Kidney (tissue), 14 donors: ENCODE measurements around the gene OR4D1. TPM values are rescaled to one million over a fixed set of nuclear protein-coding genes. Genes with fewer than 3 reads are reported as not detected.
A peak's percentile ranks its signal among the peaks of the same experiment; 100 is the strongest.

Experiments used
- DNase-seq, 5 donors: peaks; one replicate each; pipeline ENCODE4 v3.0.0-alpha.2; 2013 to 2020
- FAIRE-seq: peaks from 2 replicates; lab custom pipeline; 2012; peaks lifted over from hg19 to GRCh38; lab: Jason Lieb, UNC
- H3K27ac ChIP-seq, 2 donors: one replicate each; pipeline ENCODE4 v1.7.0; 2013; ENCODE audit warnings: low read depth in 2 of 2, low read length in 2 of 2, inconsistent platforms in 1 of 2
- H3K27me3 ChIP-seq: one replicate; pipeline ENCODE4 v1.7.1; 2013; ENCODE audit warnings: low read length, inconsistent platforms; ENCODE audit not compliant: control insufficient read depth, insufficient read depth
- H3K36me3 ChIP-seq, 3 donors: one replicate each; pipeline versions ENCODE4 v1.7.0 to v1.7.1; 2013; ENCODE audit warnings: low read length in 3 of 3, control low read depth in 1 of 3, inconsistent platforms in 1 of 3; ENCODE audit not compliant: insufficient read depth in 3 of 3, control insufficient read depth in 2 of 3
- H3K4me1 ChIP-seq, 3 donors: one replicate each; pipeline versions ENCODE4 v1.7.0 to v1.7.1; 2013; ENCODE audit warnings: low read length in 3 of 3, inconsistent platforms in 1 of 3, low read depth in 1 of 3; ENCODE audit not compliant: control insufficient read depth in 2 of 3, insufficient read depth in 2 of 3
- H3K4me3 ChIP-seq, 3 donors: one replicate each; pipeline versions ENCODE4 v1.7.0 to v1.8.1; 2013; ENCODE audit warnings: low read length in 3 of 3, control low read depth in 1 of 3, inconsistent platforms in 1 of 3
- H3K9ac ChIP-seq, 3 donors: one replicate each; pipeline versions ENCODE4 v1.7.0 to v1.7.1; 2013; ENCODE audit warnings: low read length in 3 of 3, control low read depth in 1 of 3, inconsistent platforms in 1 of 3
- H3K9me3 ChIP-seq, 3 donors: one replicate each; pipeline versions ENCODE4 v1.7.0 to v1.7.1; 2013; ENCODE audit warnings: low read length in 3 of 3, control low read depth in 1 of 3, inconsistent platforms in 1 of 3; ENCODE audit not compliant: control insufficient read depth in 2 of 3, insufficient read depth in 1 of 3
- CTCF ChIP-seq: IDR thresholded peaks from 3 replicates; pipeline ENCODE4 v1.5.1; 2012; ENCODE audit warnings: mild to moderate bottlenecking, moderate library complexity, borderline replicate concordance; ENCODE audit not compliant: insufficient read depth; ENCODE audit errors: extremely low read depth
- intact Hi-C: fragments of 100-400 bp; cut with DNase I; formaldehyde crosslinking; loops from one replicate; pipeline ENCODE4 v1.11.1; 2022
- polyA plus RNA-seq: library from polyadenylated mRNA; stranded (reverse); fragments of 350-450 nt; fragmentation: Illumina TruSeq; extraction: RNeasy Lipid Tissue Mini Kit (QIAGEN cat#74804); gene quantifications from one replicate; pipeline ENCODE4 v1.2.3, GENCODE V29; 2014; ENCODE audit warnings: low read depth, low replicate concordance; ENCODE audit not compliant: insufficient read depth
- total RNA-seq: library from RNA; stranded (reverse); fragmentation: NEBNext Ultra II Directional; extraction: Animal tissue kit (Norgen Biotek cat#: 25700); gene quantifications from one replicate; pipeline ENCODE4 v1.2.1, GENCODE V29; 2021
- donor health status: control.
- donor health status: control.
- donor health status: control.
- donor health status: control.
- donor health status: control.
- donor health status: DM: yes; HTN: yes; CAD: no.
- donor health status: Normal renal cell carcinoma (clear cell type).

The OR4D1 gene
- total and polyA plus RNA-seq, 2 donors from 2014 or later, result 0.06 TPM; not detected in 1

- TF ChIP-seq CTCF, result no peak
- no peak overlapping the region for H3K9ac ChIP-seq
- H3K4me1 ChIP-seq, result no peaks in the 10 kb centered on the region
- no peak overlapping the region for H3K27ac ChIP-seq
- intact Hi-C loops, result no loop called here
- FAIRE-seq (no peak), DNase-seq (no peak)
- H3K27me3 ChIP-seq, result peaks cover 13% of the 10 kb centered on the region
- no peak overlapping the region for H3K4me3 ChIP-seq
- H3K9me3 ChIP-seq, result no peaks in the 10 kb centered on the region
- H3K36me3 ChIP-seq, result no peaks in the 10 kb centered on the region
Measured at GRCh38 chr17:58161566-58161965, 13.4 kb downstream of the OR4D1 start.

- intact Hi-C loops, result no loop called here
- H3K9me3 ChIP-seq, result no peaks in the 10 kb centered on the region
- peak in 1 of 5 donors; percentile 2 for DNase-seq
- no peak overlapping the region for H3K4me3 ChIP-seq
- H3K4me1 ChIP-seq, result no peaks in the 10 kb centered on the region
- no peak for TF ChIP-seq CTCF
- H3K27me3 ChIP-seq, result no peaks in the 10 kb centered on the region
- no peaks in the 10 kb centered on the region for H3K36me3 ChIP-seq
- H3K27ac ChIP-seq, result no peak overlapping the region
- no peak overlapping the region for H3K9ac ChIP-seq
- FAIRE-seq, result no peak
Measured at GRCh38 chr17:58165981-58166380, 17.8 kb downstream of the OR4D1 start.

GRCh38 chr17:58166682-58167081 lies 18.5 kb downstream of the OR4D1 start, which contains the start of gene OR4D2:
TSS of gene OR4D2 (plus strand) at chr17:58166982. CDS start at chr17:58169656, 2,674 bp downstream.
- DNase-seq (no peak), FAIRE-seq (no peak)
- Histone ChIP-seq H3K4me1 (no peaks in the 10 kb centered on the region), H3K27me3 (no peaks in the 10 kb centered on the region), H3K36me3 (no peaks in the 10 kb centered on the region), H3K4me3 (no peak within 1 kb of the TSS), H3K27ac (no peak within 1 kb of the TSS), H3K9me3 (no peaks in the 10 kb centered on the region), H3K9ac (no peak within 1 kb of the TSS)
- TF ChIP-seq CTCF, result no peak
- intact Hi-C loops, result no loop called here

GRCh38 chr17:58170622-58171021 lies 22.4 kb downstream of the OR4D1 start:
- Histone ChIP-seq H3K9ac (no peak overlapping the region), H3K4me3 (no peak overlapping the region), H3K27me3 (no peaks in the 10 kb centered on the region), H3K9me3 (no peaks in the 10 kb centered on the region), H3K27ac (no peak overlapping the region), H3K4me1 (no peaks in the 10 kb centered on the region), H3K36me3 (no peaks in the 10 kb centered on the region)
- DNase-seq (no peak), FAIRE-seq (no peak)
- intact Hi-C loops, result no loop called here
- no peak for TF ChIP-seq CTCF
